ENCODE data around the gene FOXN3.
"Not testable (repeated sequence)": the region's sequence is repeated elsewhere in the genome, so short reads cannot be mapped to it uniquely, and the experiment has no call there.

Gene FOXN3

DNA sequence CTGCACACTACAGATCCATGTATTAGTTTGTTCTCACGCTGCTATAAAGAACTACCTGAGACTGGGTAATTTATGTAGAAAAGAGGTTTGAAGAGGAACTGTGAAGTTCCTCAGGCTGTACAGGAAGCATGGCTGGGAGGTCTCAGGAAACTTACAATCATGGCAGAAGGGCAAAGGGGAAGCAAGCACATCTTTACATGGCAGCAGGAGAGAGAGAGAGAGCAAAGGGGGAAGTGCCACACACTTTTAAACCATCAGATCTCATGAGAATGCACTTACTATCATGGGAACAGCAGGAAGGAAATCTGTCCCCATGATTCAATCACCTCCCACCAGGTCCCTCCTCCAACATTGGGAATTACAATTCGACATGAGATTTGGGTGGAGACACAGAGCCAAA, 265.3 kb downstream of the FOXN3 start:
- DNase-seq = not testable (repeated sequence)

DNA sequence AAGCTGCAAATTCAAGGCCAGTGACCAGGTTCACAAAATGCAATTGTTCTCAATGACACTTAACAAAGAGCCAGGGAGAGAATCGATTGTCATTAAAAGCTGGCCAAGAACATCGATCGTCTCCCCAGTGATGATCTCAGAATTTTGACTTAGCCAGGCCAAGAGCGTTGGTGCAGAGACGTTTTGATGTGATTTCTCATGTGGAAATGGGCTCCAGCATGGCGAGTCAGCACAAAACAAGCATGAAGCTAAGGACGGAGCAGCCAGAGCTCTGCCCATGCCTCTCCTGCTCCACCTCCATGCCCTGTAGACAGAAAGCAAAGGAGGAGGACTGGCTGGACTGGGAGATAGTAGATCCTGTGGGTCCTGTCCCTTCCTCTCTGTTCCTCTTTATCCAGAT, 270.8 kb downstream of the FOXN3 start:
- no peak for DNase-seq

DNA sequence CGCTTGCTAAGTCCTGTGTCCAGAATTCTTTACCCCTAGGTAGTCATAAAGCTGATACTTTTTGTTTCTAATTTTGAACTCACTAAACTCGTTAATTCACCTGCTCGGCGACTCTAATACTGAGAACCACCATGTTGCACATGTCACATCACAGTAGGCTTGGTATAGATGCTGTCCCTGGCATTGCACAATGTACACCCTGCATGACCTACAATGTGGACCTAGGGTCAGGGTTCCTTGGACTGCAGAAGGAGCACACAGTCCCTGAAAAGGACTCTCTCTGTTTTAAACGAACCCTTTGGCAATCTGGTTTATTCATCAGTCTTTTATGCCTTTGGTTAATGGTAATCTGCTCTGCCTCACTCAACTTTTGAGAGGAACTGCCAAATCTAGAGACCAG, 272.4 kb downstream of the FOXN3 start:
- DNase-seq = no peak

DNA sequence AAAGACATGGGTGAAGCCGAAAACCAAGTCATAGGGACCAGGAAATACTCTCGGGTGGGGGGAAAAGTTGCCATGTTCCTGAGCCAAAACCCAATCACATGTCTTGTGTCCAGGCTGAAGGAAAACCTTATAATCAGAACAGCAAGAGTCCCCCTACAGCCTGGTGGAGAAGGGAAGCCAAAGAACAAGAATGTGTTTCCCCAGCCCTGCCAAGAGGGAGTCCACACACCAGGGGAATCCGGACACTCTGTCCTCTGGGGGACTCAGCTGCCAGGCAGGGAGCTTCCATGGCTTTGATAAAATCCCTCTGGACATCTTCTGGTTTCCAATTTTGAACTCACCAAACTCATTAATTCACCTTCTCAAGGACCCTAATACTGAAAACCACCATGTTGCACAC, 273.0 kb downstream of the FOXN3 start:
- DNase-seq = no peak

DNA sequence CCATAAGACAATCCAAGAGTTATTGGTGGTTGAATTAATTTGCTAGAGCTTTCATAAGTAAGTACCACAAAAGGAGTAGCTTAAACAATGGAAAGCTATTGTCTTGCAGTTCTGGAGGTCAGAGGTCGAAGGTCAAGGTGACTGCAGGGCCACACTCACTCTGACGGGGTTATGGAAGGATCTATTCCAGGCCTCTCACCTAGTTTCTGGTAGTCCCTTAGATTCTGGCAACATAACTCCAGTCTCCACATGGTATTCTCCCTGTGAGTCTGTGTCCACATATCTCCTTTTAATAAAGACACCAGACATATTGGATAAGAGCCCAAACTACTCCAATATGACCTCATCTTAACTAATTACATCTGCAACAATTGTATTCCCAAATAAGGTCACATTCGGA, 273.4 kb downstream of the FOXN3 start:
- DNase-seq = no peak

DNA sequence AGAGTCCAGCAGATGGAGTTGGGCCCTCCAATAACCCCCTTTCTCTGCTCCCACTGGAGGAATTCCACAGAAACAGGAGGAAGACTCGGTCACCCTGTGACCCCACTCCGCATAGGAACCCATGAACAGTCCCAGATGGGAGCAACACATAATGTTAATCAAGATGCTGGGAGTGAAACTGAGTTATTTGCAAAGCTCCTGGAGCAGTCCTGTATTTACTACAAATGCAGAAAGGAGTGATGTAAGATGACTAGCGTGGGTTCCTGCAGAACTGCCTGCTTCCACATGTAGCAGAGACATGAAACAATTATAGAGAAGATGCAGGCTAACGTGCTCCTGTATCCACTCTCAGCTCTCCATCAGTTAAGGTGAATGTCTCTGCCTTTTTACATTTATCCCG, 274.7 kb downstream of the FOXN3 start:
- no peak for DNase-seq

DNA sequence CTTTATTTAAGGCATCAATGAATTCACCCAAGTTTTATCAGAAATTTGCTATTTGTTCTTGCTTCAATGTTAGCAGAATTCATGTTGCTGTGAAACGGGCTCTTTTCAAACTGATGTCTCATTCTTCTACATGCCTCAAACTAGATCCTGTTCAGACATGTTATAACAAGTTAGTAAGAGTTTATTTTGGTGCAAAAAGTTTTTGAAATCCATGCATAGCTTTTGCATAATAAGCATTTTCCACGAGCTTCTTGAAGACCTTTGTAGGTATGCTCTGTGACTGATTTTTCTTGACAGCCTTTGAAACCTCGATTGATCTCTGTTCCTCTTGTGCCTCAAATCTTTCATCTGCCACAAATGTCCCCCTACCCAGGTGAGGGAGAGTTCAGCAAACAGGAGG, 275.2 kb downstream of the FOXN3 start:
- no peak for DNase-seq

DNA sequence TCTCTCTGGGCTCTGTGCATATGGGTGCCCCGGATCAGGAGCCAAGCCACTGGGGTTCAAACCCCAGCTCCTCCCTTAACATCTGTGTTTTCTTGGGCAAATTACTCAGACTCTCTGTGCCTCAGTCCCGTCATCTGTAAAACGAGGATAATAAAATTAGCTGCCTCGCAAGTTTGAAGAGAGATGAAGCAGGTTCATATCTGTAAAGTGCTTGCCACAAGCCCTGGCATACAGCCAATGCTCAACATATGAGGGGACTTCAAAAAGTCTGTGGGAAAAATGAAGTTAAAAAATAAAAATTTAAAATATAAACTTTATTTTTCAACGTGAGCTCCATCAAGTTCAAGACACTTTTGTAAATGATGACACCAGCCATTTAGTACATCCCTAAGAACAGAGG, 276.7 kb downstream of the FOXN3 start:
- DNase-seq = no peak

DNA sequence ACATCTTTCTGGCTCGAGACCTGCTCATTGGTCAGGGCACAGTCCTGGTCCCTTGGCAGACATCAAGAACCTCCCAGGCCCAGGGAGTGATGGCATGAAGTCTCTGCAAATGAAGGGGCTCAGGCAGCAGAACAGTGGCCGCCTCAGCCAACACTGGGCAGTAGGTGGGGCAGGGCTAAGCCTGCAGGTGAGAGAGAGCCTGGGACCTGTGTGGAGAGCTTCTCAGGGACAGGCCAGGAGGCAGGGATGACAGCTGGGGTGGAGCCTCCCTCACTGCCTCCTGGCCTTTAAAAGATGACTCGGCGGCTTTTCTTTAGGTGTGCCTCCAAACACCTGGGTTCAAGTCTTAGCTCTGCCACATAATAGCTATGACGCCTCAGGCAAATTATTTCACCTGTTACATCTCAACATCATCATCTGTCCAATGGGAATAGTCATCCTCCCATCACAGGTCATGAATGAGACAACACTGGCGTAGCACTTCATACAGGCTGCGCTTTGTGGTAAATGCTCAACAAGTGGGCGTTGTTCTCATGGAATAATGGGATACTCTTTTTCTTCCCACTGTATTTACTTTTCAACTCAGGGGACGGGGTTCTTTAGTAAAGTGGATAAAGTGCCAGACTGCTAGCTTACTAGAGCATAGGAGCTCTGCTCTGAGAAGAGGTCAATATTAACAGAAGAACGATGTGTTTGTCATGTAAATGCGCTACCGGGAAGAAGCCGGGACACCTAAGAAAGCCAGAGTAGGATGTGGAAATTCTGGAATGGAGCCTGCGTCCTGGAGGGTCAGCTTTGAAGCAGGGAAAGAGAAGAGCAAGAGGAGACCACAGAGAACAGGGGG, 277.4 kb downstream of the FOXN3 start:
- no peak for DNase-seq

DNA sequence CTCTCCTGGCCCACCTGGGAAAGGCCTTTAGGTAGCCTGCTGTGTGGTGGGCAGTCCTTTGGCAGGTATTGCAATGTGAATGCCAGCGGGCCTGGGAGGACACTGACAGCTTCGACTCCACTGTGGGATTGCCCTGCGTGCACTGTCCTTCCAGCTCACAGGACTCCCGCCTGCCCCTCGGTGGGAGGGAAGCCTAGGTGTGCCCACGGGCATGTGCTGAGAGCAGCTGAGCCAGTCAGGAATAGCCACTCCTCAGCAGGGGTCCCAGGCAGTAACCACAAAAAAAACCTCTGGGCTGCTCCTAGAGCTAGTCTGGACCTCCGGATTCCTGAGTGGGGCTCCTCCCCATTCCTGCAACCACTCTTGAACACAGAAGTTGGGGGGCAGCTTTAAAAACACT, 278.2 kb downstream of the FOXN3 start:
- DNase-seq = no peak

DNA sequence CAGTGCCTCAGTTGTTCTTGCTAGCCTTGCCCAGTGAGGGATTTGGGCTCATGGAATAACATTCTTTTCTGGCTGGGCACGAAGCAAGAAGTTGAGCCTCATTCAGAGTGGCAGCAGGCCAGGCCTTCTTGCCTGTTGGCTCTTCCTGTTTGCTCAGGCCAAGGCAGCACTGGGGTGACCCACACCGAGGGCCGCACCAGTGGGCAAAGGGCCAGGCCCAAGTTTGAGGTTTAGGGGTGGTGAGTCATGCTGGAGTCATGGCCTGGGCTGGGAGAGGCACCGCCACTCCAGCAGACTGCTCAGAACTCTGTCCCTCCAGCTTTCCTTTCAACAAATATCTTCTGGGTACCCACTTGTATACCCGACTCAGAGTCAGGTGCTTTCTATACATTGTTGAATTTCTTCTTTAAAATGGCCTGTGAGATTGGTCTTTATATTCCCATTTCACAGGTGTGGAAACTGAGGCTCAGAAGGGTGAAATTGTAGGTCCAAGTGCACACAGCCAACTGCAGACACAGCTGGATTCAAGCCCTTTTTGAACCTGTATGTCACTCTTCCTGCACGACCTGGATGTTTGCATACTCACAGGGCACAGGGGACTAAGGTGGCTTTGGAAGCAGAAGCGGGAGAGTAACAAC, 279.4 kb downstream of the FOXN3 start:
- DNase-seq = no peak

DNA sequence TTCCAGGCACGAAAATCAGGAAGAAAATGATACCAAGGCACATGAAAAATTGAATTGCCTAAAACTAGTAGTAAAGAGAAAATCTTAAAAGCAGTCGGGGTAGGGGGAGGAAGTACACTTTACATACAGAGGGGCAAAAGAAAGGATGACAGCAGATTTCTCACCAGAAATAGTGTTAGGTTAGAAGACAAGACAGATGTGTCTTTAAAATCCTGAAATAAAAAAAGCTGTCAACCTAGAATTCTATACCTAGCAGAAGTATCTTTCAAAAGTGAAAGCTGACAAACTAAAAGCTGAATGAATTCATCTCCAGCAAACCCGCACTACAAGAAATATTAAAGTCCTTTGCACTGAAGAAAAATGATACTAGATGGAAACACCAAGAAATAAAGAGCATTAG, 280.4 kb downstream of the FOXN3 start:
- no peak for DNase-seq

DNA sequence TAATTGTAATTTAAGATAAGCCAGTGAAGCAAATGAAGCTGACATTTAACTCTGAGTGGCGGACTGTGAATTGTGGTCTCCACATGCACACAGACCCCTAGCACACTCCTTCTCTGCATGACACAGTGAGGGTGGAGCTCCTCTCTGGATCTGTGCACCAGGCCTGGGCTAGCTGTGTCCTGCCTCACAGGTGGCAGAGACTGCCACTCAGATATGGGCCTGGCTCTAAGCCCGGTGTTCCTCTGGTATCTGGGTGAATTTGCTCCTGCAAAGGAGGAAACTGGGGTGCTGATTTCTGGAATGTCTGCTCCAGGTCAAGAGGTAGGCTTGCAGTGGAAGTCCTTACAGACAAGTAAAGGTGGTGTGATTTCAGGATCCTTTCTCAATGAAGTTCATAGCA, 282.4 kb downstream of the FOXN3 start:
- no peak for DNase-seq

DNA sequence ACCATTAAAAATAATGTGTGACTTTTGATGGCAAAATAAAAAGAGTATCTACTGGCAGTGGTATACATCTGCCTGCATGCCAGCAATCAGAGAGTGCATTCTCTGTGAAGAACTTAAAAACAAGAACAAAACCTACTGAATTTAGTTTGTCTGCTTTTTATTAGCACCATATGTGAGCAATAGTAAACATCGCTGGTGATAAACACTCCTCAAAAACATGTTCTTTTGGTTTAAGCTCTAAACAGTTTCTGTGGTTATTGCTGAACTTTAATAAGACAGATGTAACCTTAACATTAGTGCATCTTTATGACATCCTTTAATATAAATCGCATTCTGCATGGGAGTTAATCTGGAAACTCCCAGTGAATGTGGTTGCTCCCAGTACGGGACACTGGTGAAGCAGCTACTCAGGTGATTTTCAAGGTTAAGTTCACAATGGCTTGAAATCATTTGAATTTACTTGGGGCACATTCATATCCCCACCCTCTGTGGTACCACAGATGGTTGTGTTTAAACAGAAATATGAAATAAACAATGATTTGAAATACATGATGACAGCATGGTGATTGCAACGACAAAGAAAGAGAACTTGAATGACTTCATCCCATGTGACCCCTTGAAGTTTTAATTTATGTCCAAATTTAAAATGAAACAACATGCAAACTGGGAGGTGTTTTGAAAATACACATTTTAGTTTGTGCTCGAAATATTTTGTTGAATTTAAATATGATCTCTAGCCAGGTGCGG, 285.9 kb downstream of the FOXN3 start:
- no peak for DNase-seq

DNA sequence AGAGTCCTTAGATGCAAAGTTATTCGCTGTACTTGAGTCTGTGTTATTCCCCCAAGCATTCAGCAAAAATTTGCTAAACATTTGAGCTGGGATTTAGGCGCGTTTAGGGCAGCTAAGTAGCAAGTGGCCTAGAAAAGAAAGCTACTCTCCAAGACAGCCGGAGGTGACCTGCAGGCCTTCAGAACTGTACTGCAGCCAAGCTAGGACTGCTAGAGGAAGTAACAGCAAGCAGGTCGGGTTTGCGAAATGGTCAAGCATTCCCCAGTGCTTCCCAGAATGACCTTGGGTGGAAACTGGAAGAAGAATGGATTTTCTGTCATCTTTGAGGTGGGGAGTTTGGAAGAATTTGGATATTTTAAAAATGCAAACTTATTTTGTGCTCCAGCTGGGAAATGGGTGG, 287.5 kb downstream of the FOXN3 start:
- no peak for DNase-seq

DNA sequence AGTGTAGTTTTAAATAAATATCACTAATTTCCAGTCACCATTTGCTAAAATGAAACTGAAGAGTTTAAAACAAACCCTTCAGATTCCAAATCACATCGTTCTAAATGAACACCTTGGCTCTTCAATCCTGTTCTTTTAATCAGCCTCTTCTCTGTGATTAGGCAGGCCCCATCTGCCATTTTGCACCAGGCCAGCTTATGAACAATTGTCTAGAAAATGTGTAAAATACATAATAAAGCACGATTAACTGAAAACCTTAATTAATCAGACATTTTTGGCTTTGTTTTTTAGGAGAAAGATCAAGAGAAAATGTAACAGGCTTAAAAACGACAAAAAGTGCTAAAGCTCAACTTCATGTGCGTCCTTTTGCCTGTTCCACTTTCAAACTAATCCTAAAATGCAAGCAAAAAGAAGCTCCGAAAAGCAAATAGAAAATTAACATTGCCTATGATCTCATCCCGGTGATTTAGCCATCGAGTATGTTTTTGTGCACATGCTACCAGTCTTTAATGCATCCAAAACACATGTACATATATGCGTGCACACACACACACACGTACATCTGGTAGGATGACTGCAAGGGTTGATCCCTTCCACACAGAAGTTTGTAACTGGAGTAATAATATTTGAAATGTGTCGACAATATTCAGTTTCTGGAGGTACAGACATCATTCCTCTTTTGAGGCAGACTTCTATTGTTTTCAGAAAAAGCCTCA, 288.6 kb downstream of the FOXN3 start:
- DNase-seq = no peak

DNA sequence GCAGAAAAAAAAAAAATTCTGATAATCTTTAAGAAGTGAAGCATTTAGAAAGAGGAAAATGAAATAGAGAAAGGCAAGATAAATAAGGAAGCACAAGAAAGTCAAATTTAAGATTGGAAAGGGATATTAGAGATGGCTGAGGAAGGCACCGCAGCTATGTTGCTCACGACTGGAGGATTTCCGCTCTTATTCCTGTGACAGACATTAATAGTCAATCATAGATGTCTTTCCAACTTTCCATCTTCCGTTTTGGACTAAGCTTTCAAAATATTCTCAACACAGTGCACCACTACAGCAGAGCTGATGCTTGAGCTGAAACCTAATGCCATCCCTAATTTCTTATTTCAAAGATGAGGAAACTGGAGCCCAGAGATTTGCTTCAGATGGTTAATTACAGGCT, 290.6 kb downstream of the FOXN3 start:
- DNase-seq = no peak

DNA sequence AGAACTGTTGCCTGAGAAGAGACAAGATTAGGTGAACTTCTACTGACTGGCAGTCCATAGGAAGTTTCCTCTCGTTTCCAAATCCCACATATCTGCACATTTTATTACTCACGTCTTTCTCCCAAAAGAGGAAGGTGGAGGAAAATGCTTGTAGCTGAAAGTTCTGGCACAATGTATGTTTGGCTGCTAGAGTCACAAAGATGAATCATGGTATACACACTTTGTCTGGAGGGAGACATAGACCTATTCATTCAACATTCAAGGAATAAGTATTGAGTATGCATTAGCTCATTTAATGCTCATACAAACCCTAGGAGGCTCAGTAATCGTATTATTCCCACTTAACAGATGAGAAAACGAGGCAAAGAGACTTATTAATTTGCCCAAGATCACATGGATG, 291.8 kb downstream of the FOXN3 start:
- DNase-seq = no peak

DNA sequence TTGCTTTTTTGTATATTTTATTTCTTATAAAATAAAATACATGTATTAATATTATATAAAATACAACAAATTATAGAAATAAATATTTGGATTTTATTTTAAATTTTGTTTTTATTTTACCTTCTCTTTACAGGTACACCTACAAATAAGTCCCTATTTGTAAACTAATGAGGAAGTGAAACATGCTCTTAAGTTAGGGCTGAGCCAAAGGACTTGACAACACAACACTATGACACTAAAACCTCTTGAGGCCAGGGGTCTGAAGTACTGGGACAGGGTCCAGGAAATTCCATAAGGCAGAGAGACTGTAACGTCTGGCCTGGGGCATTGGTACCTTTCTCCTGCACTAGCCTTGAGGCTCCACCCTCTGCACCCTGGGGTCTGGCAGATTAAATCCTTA, 293.2 kb downstream of the FOXN3 start:
- DNase-seq = peak; percentile 26

DNA sequence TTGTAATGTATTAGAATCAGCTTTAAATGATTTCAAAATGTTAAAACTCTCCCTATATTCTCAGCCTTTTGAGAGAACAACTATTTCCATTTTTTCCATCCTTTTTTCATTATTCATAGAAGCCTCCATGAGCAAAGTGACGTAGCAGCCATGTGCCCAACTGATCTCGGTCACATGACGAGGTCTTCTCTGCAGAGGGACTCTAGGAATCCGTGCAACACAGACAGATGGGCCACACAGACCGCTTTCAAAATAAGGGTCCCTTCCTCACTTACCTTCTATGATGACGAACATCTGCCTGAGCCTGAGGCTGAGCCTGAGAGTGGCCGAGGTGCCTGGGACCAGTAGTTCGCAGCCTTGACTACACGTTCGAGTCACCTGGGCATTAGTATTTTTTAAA, 293.8 kb downstream of the FOXN3 start:
- DNase-seq = peak; percentile 29

DNA sequence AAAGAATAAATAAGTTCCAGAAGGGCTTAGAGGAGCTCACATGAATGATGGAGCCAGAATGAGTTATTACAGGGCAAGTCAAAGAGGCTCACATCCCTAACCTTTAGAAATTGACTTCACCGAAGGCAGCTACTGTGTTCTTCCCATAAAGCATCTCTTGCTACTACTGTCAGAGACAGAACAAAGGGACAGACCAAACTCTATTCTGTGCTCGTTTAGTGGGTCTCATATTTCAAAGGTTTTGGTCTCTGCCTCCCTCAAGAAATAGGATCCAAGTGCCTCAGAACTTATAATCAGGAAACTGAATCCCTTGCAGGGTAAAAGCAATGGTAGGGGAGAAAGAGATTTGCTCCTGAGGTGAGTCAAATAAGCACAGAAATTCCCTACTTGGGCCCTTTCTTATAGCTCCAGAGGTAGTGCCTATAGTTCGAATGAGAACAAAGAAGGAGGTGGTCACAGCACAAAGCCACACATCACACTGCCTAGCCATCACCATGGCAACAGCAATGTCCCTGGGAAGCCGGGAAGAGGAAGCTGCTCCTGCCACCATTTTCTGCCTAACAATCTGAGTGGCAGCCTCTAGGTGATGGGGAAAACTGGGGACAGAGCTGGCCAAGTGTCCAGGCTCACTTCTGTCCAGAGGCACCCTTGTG, 294.9 kb downstream of the FOXN3 start:
- no peak for DNase-seq

DNA sequence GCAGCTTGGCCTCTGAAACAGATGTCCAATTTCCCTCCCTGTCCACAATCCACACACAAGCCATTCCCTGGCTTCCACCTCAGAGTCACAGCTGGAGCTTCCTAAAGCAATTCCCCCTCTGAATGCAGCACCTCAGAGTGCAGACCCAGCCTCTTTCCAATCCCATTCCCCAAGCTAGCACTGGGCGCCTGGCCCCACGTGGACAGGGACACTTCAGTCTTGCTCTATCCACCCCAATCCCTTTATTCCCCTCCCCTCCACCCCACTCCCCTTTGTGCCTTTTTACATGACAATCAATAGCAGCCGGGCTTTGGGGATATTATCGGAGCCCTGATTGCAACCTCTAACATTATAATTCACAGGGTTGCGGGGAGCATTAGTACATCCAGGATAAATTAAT, 300.0 kb downstream of the FOXN3 start:
- DNase-seq = no peak

DNA sequence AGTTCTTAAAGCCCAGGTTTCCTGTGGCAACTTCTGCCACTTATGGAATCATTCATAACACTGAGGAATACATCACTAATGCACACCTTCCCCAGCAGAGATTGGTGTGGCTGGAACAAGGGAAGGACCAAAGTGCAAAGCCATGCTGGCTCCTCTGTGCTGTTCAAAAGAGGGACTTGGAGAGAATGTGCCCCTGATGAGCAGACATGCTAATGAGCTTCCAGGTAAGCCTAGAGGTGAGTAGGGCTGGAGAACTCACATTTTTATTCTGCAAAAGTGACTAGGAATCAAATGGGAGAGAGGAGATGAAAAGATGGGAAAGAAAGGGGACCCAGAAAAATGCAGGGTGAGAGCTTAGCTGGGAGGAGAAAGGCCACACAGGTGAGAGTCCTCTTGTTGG, 302.9 kb downstream of the FOXN3 start:
- DNase-seq = no peak
